GM23338 (cell line): Measurements from ENCODE around the gene PLA2R1. TPM values are rescaled to one million over a fixed set of nuclear protein-coding genes. Genes with fewer than 3 reads are reported as not detected.

Source experiments
- ATAC-seq: fragments of 200-7000 bp; cut with Tn5 transposase; 3 replicates; pipeline ENCODE4 v1.9.1; 2020
- DNase-seq: peaks from one replicate; pipeline ENCODE4 v3.0.0-alpha.2; 2015; ENCODE audit warnings: low spot score
- H2AFZ ChIP-seq: fragments of 200-600 bp; sonication (generic); 2 replicates; pipeline ENCODE4 v1.8.0; 2016; ENCODE audit warnings: antibody characterized with exemption, mild to moderate bottlenecking, moderate library complexity
- H3F3A ChIP-seq: fragments of 200-600 bp; sonication (generic); replicated peaks from 2 replicates; pipeline ENCODE4 v1.8.0; 2017; ENCODE audit warnings: antibody characterized with exemption, mixed run types, low read depth
- H3K27ac ChIP-seq: fragments of 200-600 bp; sonication (generic); 2 replicates; pipeline ENCODE4 v1.6.1; 2016; ENCODE audit warnings: low read depth
- H3K27me3 ChIP-seq: fragments of 200-600 bp; sonication (generic); 2 replicates; pipeline ENCODE4 v1.8.0; 2016; ENCODE audit warnings: mild to moderate bottlenecking, mixed run types, moderate library complexity; ENCODE audit not compliant: insufficient read depth
- H3K36me3 ChIP-seq: fragments of 200-600 bp; sonication (generic); 2 replicates; pipeline ENCODE4 v1.8.0; 2016; ENCODE audit warnings: mild to moderate bottlenecking; ENCODE audit not compliant: insufficient read depth
- H3K4me1 ChIP-seq: fragments of 200-600 bp; sonication (generic); 2 replicates; pipeline ENCODE4 v1.8.0; 2016; ENCODE audit warnings: mild to moderate bottlenecking, moderate library complexity; ENCODE audit not compliant: insufficient read depth
- H3K4me2 ChIP-seq: fragments of 200-600 bp; sonication (generic); 2 replicates; pipeline ENCODE4 v1.7.1; 2017; ENCODE audit warnings: mixed run types
- H3K4me3 ChIP-seq: fragments of 200-600 bp; sonication (generic); 2 replicates; pipeline ENCODE4 v1.6.1; 2016; ENCODE audit warnings: mixed run types
- H3K79me2 ChIP-seq: fragments of 200-600 bp; sonication (generic); replicated peaks from 2 replicates; pipeline ENCODE4 v1.8.0; 2017; ENCODE audit warnings: mild to moderate bottlenecking; ENCODE audit not compliant: insufficient read depth
- H3K9me2 ChIP-seq: fragments of 200-600 bp; sonication (generic); 2 replicates; pipeline ENCODE4 v1.8.0; 2017; ENCODE audit not compliant: insufficient read depth
- H4K20me1 ChIP-seq: fragments of 200-600 bp; sonication (generic); replicated peaks from 2 replicates; pipeline ENCODE4 v1.8.0; 2017; ENCODE audit warnings: mild to moderate bottlenecking; ENCODE audit not compliant: insufficient read depth
- H3K27ac Mint-ChIP-seq: 2 replicates; pipeline ENCODE4 v1.8.0; 2020; ENCODE audit warnings: inconsistent platforms, mild to moderate bottlenecking, moderate library complexity, mixed read lengths
- H3K27me3 Mint-ChIP-seq: 3 replicates; pipeline ENCODE4 v1.8.0; 2022; ENCODE audit warnings: low read depth, mild to moderate bottlenecking, moderate library complexity, mixed read lengths, inconsistent platforms; ENCODE audit not compliant: insufficient read depth, poor library complexity
- H3K36me3 Mint-ChIP-seq: 3 replicates; pipeline ENCODE4 v1.8.0; 2021; ENCODE audit warnings: low read depth, mild to moderate bottlenecking, inconsistent platforms, moderate library complexity, mixed read lengths
- H3K4me1 Mint-ChIP-seq: 3 replicates; pipeline ENCODE4 v1.8.0; 2020; ENCODE audit warnings: mild to moderate bottlenecking, inconsistent platforms, mixed read lengths
- H3K4me3 Mint-ChIP-seq: 3 replicates; pipeline ENCODE4 v1.8.0; 2021; ENCODE audit warnings: moderate library complexity, mild to moderate bottlenecking, inconsistent platforms, mixed read lengths
- H3K9me3 Mint-ChIP-seq: 3 replicates; pipeline ENCODE4 v1.8.0; 2020; ENCODE audit warnings: moderate library complexity, mild to moderate bottlenecking, inconsistent platforms, mixed read lengths
- CREB1 ChIP-seq: fragments of 250-450 bp; sonication (Bioruptor Pico); IDR thresholded peaks from 2 replicates; pipeline ENCODE4 v1.5.0; 2020; ENCODE audit warnings: low read depth, mild to moderate bottlenecking, moderate library complexity
- EZH2 ChIP-seq: fragments of 200-600 bp; sonication (generic); IDR thresholded peaks from one replicate; pipeline ENCODE4 v1.8.0; 2017; ENCODE audit warnings: antibody characterized with exemption, mild to moderate bottlenecking, low read depth; ENCODE audit not compliant: unreplicated experiment
- EZH2phosphoT487 ChIP-seq: fragments of 200-600 bp; sonication (generic); IDR thresholded peaks from one replicate; pipeline ENCODE4 v1.8.1; 2018; ENCODE audit warnings: antibody characterized with exemption; ENCODE audit not compliant: unreplicated experiment
- NANOG ChIP-seq: IDR thresholded peaks from 2 replicates; pipeline ENCODE4 v1.6.1; 2016; ENCODE audit warnings: antibody characterized with exemption, borderline replicate concordance
- STAT1 ChIP-seq: IDR thresholded peaks from one replicate; pipeline ENCODE4 v1.6.1; 2016; ENCODE audit warnings: antibody characterized with exemption; ENCODE audit not compliant: unreplicated experiment
- ZNF114 ChIP-seq: fragments of 250-450 bp; sonication (Bioruptor Pico); IDR thresholded peaks from 2 replicates; pipeline ENCODE4 v1.5.0; 2020; ENCODE audit warnings: mild to moderate bottlenecking, moderate library complexity
- ZNF462 ChIP-seq: fragments of 250-450 bp; sonication (Bioruptor Pico); IDR thresholded peaks from 2 replicates; pipeline ENCODE4 v1.5.0; 2020; ENCODE audit warnings: mild to moderate bottlenecking, moderate library complexity
- polyA plus RNA-seq: library from polyadenylated mRNA; unstranded; fragments of >200 nt; fragmentation: Nextera tagmentation; extraction: Ambion mirVana; gene quantifications from 2 replicates; pipeline ENCODE4 v1.2.1, GENCODE V29; 2016
- total RNA-seq: library from RNA; depleted of rRNA; stranded (reverse); fragments of >200 nt; shearing (Covaris generic); gene quantifications from 2 replicates; pipeline ENCODE4 v1.2.3, GENCODE V29; 2014
- TF ChIP-seq, protein P1 (sequence below): IDR thresholded peaks from 2 replicates; pipeline ENCODE4 v1.6.1; 2016; ENCODE audit warnings: antibody characterized with exemption
- TF ChIP-seq, protein P2 (sequence below): IDR thresholded peaks from one replicate; pipeline ENCODE4 v1.6.1; 2018; ENCODE audit warnings: antibody characterized with exemption; ENCODE audit not compliant: unreplicated experiment

Gene PLA2R1
- total and polyA plus RNA-seq, 2 experiments from 2014 or later = 0.57 to 1.2 TPM

DNA sequence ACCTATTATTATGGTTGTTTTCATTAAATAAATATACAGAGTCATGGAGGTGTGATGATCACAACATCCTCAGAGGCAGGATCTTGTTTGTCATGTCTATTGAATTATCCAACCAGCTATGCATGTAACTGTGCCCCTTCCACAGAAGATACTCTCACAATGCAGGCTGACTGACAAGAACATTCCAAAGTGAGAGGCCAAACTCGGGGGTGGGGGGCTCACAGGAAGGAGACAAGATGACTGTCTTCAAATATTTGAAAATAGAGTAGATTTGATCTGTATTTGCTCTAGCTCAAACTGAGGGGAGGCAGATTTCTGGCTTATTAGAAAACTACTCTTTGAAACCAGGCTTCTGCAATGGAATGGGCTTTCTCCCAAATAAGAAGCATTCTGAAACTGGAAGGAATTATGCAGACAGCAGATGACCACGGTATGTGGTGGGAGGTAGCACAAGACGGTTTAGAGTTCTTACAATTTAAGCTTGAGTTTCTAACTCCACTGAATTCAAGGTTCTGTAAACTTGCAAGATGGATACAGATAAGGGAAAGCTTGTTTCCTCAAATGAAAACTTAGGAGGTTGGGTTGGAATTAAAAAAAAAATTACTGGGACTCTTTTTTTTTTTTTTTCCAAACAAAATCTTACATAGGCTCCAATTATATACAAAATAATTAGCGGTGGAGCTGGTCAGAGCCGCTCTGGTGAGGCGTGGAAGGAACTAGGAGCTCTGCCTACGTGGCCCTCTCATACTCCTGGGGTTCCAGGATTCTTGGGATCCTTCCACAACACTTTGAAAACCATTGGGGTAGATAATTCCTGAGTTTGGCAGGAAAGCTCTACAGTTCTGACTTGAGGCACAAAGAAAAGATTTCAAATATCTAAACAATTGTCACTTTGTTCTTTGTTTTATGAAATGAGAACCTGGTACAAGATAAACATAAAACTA, 79.3 kb downstream of the PLA2R1 start:
- no peaks in the 10 kb centered on the region for H3K9me2 ChIP-seq
- no peak overlapping the region for H3K4me3 ChIP-seq
- no peaks in the 10 kb centered on the region for H3K36me3 ChIP-seq
- H3K4me1 ChIP-seq = peaks cover 13% of the 10 kb centered on the region
- H3F3A ChIP-seq = no peaks in the 10 kb centered on the region
- H3K27me3 Mint-ChIP-seq = no peaks in the 10 kb centered on the region
- H4K20me1 ChIP-seq = no peaks in the 10 kb centered on the region
- DNase-seq (peak; percentile 9), ATAC-seq (peak; percentile 23; the same call in 1 of the 3 replicates)
- H3K4me2 ChIP-seq = no peak overlapping the region
- no peaks in the 10 kb centered on the region for H3K79me2 ChIP-seq
- H2AFZ ChIP-seq = no peak overlapping the region
- no peaks in the 10 kb centered on the region for H3K9me3 Mint-ChIP-seq
- H3K27ac Mint-ChIP-seq = 0 out of 2 replicates have a peak overlapping the region, but pooled peaks have one; percentile 30
- TF ChIP-seq NANOG (no peak), ZNF114 (CRISPR knock-in tag) (no peak), CREB1 (CRISPR knock-in tag) (no peak), EZH2 (no peak), STAT1 (no peak), EZH2phosphoT487 (no peak), ZNF462 (CRISPR knock-in tag) (no peak)
- TF ChIP-seq, protein P1, sequence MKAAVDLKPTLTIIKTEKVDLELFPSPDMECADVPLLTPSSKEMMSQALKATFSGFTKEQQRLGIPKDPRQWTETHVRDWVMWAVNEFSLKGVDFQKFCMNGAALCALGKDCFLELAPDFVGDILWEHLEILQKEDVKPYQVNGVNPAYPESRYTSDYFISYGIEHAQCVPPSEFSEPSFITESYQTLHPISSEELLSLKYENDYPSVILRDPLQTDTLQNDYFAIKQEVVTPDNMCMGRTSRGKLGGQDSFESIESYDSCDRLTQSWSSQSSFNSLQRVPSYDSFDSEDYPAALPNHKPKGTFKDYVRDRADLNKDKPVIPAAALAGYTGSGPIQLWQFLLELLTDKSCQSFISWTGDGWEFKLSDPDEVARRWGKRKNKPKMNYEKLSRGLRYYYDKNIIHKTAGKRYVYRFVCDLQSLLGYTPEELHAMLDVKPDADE = no peak
- TF ChIP-seq, protein P2, sequence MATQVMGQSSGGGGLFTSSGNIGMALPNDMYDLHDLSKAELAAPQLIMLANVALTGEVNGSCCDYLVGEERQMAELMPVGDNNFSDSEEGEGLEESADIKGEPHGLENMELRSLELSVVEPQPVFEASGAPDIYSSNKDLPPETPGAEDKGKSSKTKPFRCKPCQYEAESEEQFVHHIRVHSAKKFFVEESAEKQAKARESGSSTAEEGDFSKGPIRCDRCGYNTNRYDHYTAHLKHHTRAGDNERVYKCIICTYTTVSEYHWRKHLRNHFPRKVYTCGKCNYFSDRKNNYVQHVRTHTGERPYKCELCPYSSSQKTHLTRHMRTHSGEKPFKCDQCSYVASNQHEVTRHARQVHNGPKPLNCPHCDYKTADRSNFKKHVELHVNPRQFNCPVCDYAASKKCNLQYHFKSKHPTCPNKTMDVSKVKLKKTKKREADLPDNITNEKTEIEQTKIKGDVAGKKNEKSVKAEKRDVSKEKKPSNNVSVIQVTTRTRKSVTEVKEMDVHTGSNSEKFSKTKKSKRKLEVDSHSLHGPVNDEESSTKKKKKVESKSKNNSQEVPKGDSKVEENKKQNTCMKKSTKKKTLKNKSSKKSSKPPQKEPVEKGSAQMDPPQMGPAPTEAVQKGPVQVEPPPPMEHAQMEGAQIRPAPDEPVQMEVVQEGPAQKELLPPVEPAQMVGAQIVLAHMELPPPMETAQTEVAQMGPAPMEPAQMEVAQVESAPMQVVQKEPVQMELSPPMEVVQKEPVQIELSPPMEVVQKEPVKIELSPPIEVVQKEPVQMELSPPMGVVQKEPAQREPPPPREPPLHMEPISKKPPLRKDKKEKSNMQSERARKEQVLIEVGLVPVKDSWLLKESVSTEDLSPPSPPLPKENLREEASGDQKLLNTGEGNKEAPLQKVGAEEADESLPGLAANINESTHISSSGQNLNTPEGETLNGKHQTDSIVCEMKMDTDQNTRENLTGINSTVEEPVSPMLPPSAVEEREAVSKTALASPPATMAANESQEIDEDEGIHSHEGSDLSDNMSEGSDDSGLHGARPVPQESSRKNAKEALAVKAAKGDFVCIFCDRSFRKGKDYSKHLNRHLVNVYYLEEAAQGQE = no peak
- no peak overlapping the region for H3K4me3 Mint-ChIP-seq
- H3K4me1 Mint-ChIP-seq = peaks cover 15% of the 10 kb centered on the region
- H3K27me3 ChIP-seq = no peaks in the 10 kb centered on the region
- no peaks in the 10 kb centered on the region for H3K36me3 Mint-ChIP-seq
- no peak overlapping the region for H3K27ac ChIP-seq
